GM21786 (cell line): ENCODE data around the gene FAM20B.

ENCODE experiments used
- ATAC-seq: cut with Tn5 transposase; IDR thresholded peaks from one replicate; pipeline ENCODE4 v1.9.1; 2021; ENCODE audit not compliant: unreplicated experiment

The FAM20B gene

GRCh38 chr1:179090923-179091322, 65.2 kb downstream of the FAM20B start:
- ATAC-seq: no peak

- ATAC-seq: no peak
Measured at GRCh38 chr1:179091691-179092165, 66.0 kb downstream of the FAM20B start.

GRCh38 chr1:179092896-179093461, 67.3 kb downstream of the FAM20B start:
- no peak for ATAC-seq

- ATAC-seq: no peak
Measured at GRCh38 chr1:179094818-179095217, 69.1 kb downstream of the FAM20B start.

GRCh38 chr1:179095377-179095776, 69.7 kb downstream of the FAM20B start:
- no peak for ATAC-seq

- no peak for ATAC-seq
Measured at GRCh38 chr1:179095924-179096323, 70.2 kb downstream of the FAM20B start.

- ATAC-seq: no peak
Measured at GRCh38 chr1:179099891-179100290, 74.2 kb downstream of the FAM20B start.

- no peak for ATAC-seq
Measured at GRCh38 chr1:179101566-179101965, 75.9 kb downstream of the FAM20B start.

- no peak for ATAC-seq
Measured at GRCh38 chr1:179103999-179104398, 78.3 kb downstream of the FAM20B start.

GRCh38 chr1:179104611-179105250, 79.0 kb downstream of the FAM20B start:
- ATAC-seq: no peak

GRCh38 chr1:179105393-179105792, 79.7 kb downstream of the FAM20B start:
- no peak for ATAC-seq

GRCh38 chr1:179107706-179108629, 82.3 kb downstream of the FAM20B start:
- ATAC-seq: no peak

- no peak for ATAC-seq
Measured at GRCh38 chr1:179108644-179109043, 83.0 kb downstream of the FAM20B start.

- ATAC-seq: no peak
Measured at GRCh38 chr1:179115181-179115580, 89.5 kb downstream of the FAM20B start.

- ATAC-seq: no peak
Measured at GRCh38 chr1:179119513-179119912, 93.8 kb downstream of the FAM20B start.

GRCh38 chr1:179120736-179121135, 95.0 kb downstream of the FAM20B start:
- ATAC-seq: no peak

- ATAC-seq: no peak
Measured at GRCh38 chr1:179121159-179121938, 95.7 kb downstream of the FAM20B start.

GRCh38 chr1:179124873-179125272, 99.2 kb downstream of the FAM20B start:
- ATAC-seq: no peak
